HepG2 (cell line): ENCODE data around the gene POC1B. TPM values are rescaled to one million over a fixed set of nuclear protein-coding genes. Genes with fewer than 3 reads are reported as not detected.

Experiments
- ATAC-seq: fragments of 200-7000 bp; cut with Tn5 transposase; 3 replicates; pipeline ENCODE4 v1.9.1; 2020; ENCODE audit warnings: mild to moderate bottlenecking, moderate library complexity
- BruUV-seq: library from RNA; stranded (reverse); fragments of 400-500 nt; replicated peaks from 2 replicates; lab custom pipeline; 2021; lab: Mats Ljungman, UMichigan
- CTCF ChIA-PET: fragments of 300-600 bp; formaldehyde crosslinking; extraction: SDS; loops from one replicate; lab custom pipeline; 2021; ENCODE audit warnings: low total read pairs, inconsistent platforms, low intra/inter-chr PET ratio; lab: Yijun Ruan, JAX
- POLR2A ChIA-PET: fragments of 350-600 bp; sonication (Branson Sonifier 250); formaldehyde crosslinking; loops from one replicate; lab custom pipeline; 2020; ENCODE audit warnings: antibody characterized with exemption, inconsistent platforms; lab: Yijun Ruan, JAX
- DNase-seq: peaks from one replicate; pipeline ENCODE4 v3.0.0-alpha.2; 2015; ENCODE audit warnings: low spot score
- FAIRE-seq: peaks from 3 replicates; lab custom pipeline; 2011; peaks lifted over from hg19 to GRCh38; lab: Jason Lieb, UNC
- H2AFZ ChIP-seq: one replicate; pipeline ENCODE4 v1.6.1; 2011; ENCODE audit warnings: low read length, inconsistent platforms
- H3K27ac ChIP-seq: fragments of 300-600 bp; 3 replicates; pipeline ENCODE4 v1.8.0; 2011; ENCODE audit warnings: mixed run types, mild to moderate bottlenecking, mixed read lengths, low read length, inconsistent platforms; ENCODE audit not compliant: insufficient read depth; ENCODE audit errors: extremely low read length
- H3K27me3 ChIP-seq, 2 experiments: fragments of 200-600 bp in 1 of 2; 2 replicates in 1 of 2; 3 replicates in 1 of 2; pipeline versions ENCODE4 v1.6.0 to v1.8.0; 2011; ENCODE audit warnings: low read length in 2 of 2, mild to moderate bottlenecking in 2 of 2, moderate library complexity in 2 of 2, inconsistent platforms in 1 of 2; ENCODE audit not compliant: insufficient read depth in 2 of 2, control insufficient read depth in 1 of 2
- H3K36me3 ChIP-seq, 2 experiments: fragments of 200-600 bp in 1 of 2; replicated peaks in 1 of 2; 2 replicates in 1 of 2; 3 replicates in 1 of 2; pipeline versions ENCODE4 v1.5.1 to v1.8.0; 2011; ENCODE audit warnings: low read length in 2 of 2, inconsistent platforms in 1 of 2; ENCODE audit not compliant: insufficient read depth in 2 of 2, control insufficient read depth in 1 of 2
- H3K4me1 ChIP-seq: 2 replicates; pipeline ENCODE4 v1.5.1; 2012; ENCODE audit warnings: low read length, inconsistent platforms; ENCODE audit not compliant: insufficient read depth
- H3K4me2 ChIP-seq: 2 replicates; pipeline ENCODE4 v1.6.0; 2011; ENCODE audit warnings: low read depth, low read length, inconsistent platforms
- H3K4me3 ChIP-seq, 3 experiments: fragments of 200-600 bp in 1 of 3; sonication (generic), shearing (Covaris generic) in 1 of 3; replicated peaks in 1 of 3; 2 replicates each; pipeline ENCODE4 v1.5.1; 2011 to 2016; ENCODE audit warnings: low read length in 3 of 3, inconsistent platforms in 2 of 3, low read depth in 2 of 3, mild to moderate bottlenecking in 2 of 3, control low read depth in 1 of 3, mixed read lengths in 1 of 3; ENCODE audit not compliant: insufficient read depth in 1 of 3
- H3K79me2 ChIP-seq: one replicate; pipeline ENCODE4 v1.6.1; 2011; ENCODE audit warnings: low read length, inconsistent platforms; ENCODE audit not compliant: insufficient read depth
- H3K9ac ChIP-seq: 2 replicates; pipeline ENCODE4 v1.6.0; 2011; ENCODE audit warnings: mild to moderate bottlenecking, low read depth, low read length, inconsistent platforms; ENCODE audit not compliant: insufficient read depth
- H3K9me3 ChIP-seq: 2 replicates; pipeline ENCODE4 v1.5.1; 2012; ENCODE audit warnings: mild to moderate bottlenecking, low read length
- H4K20me1 ChIP-seq: 2 replicates; pipeline ENCODE4 v1.6.0; 2011; ENCODE audit warnings: inconsistent platforms, mild to moderate bottlenecking, low read length, moderate library complexity; ENCODE audit not compliant: insufficient read depth
- ARID5B ChIP-seq: IDR thresholded peaks from 2 replicates; pipeline ENCODE4 v1.4.0; 2020; ENCODE audit warnings: mild to moderate bottlenecking, missing genetic modification reagents
- ATF4 ChIP-seq, 2 experiments: fragments of 450-650 bp in 1 of 2; sonication (generic) in 1 of 2; formaldehyde crosslinking; IDR thresholded peaks; 2 replicates each; pipeline versions ENCODE4 v1.5.0 to v1.8.0; 2020 to 2022; ENCODE audit warnings: mild to moderate bottlenecking in 1 of 2, missing genetic modification reagents in 1 of 2
- FOXA3 ChIP-seq: IDR thresholded peaks from 2 replicates; pipeline ENCODE4 v1.6.1; 2016; ENCODE audit warnings: missing genetic modification reagents, missing compliant biosample characterization
- XRCC5 ChIP-seq: fragments of 200-400 bp; formaldehyde crosslinking; optimal IDR thresholded peaks from 2 replicates; pipeline ENCODE3; 2017; ENCODE audit warnings: mild to moderate bottlenecking, low read length
- ZNF235 ChIP-seq: sonication (generic); formaldehyde crosslinking; IDR thresholded peaks from 2 replicates; pipeline ENCODE4 v1.8.1; 2023; ENCODE audit warnings: mild to moderate bottlenecking, missing genetic modification reagents, borderline replicate concordance
- WGBS: methylation state at CpG from one replicate; pipeline ENCODE4 v1.1.6; 2017; ENCODE audit warnings: low lambda C conversion rate; 5-methylcytosine and 5-hydroxymethylcytosine counted together
- in situ Hi-C: cut with HindIII; loops from 2 replicates; pipeline ENCODE4 v1.10.0; 2017; ENCODE audit warnings: low pct_unique_long_range_greater_than_20kb; ENCODE audit not compliant: extremely low pct_ligation_motif_present
- intact Hi-C: fragments of 100-400 bp; cut with micrococcal nuclease; formaldehyde crosslinking; loops from one replicate; pipeline ENCODE4 v1.10.0; 2022; ENCODE audit not compliant: unreplicated experiment
- polyA plus RNA-seq, 8 experiments: library from polyadenylated mRNA; depleted of rRNA in 3 of 8; stranded (reverse) in 7 of 8; unstranded in 1 of 8; fragments of >200 nt; fragmentation: Illumina TruSeq in 4 of 8; extraction: Trizol in 4 of 8; gene quantifications; 2 replicates each; pipeline versions ENCODE4 v1.2.1 to v1.2.3, GENCODE V29; 2011 to 2016; ENCODE audit warnings: low read depth in 4 of 8, missing spikeins in 1 of 8, mixed read lengths in 1 of 8; ENCODE audit not compliant: insufficient read depth in 1 of 8
- total RNA-seq, 5 experiments: library from RNA; depleted of rRNA; stranded (reverse); fragments of >200 nt; fragmentation: Illumina TruSeq; extraction: Trizol; gene quantifications; 2 replicates each; pipeline ENCODE4 v1.2.3, GENCODE V29; 2016; ENCODE audit warnings: low read depth in 1 of 5

The POC1B gene
- total and polyA plus RNA-seq, 2 of the 13 experiments (the other 11 are each of a cell fraction or from before 2014, with no cell fraction given), result 9.3 to 11.0 TPM

GRCh38 chr12:89575374-89575773 is 49.5 kb upstream of the POC1B start:
- Histone ChIP-seq H3K36me3 (no peaks in the 10 kb centered on the region), H2AFZ (no peak overlapping the region), H3K4me1 (peaks cover 23% of the 10 kb centered on the region), H3K79me2 (no peaks in the 10 kb centered on the region), H3K27ac (no peak overlapping the region), H3K27me3 (no peaks in the 10 kb centered on the region), H3K4me2 (no peak overlapping the region), H3K9ac (no peak overlapping the region), H3K4me3 (no peak overlapping the region), H4K20me1 (no peaks in the 10 kb centered on the region), H3K9me3 (no peaks in the 10 kb centered on the region)
- in situ Hi-C loops, result no loop called here
- DNase-seq (peak; percentile 39), FAIRE-seq (no peak), ATAC-seq (peak; percentile 45; the same call in 2 of the 3 replicates)
- no TSS peak for BruUV-seq
- TF ChIP-seq ATF4 (CRISPR knock-in tag; IDR thresholded peaks at IDR 0.05) (peak in 1 of 2 experiments; percentile 85; a peak in 2 of 4 replicates), ARID5B (CRISPR knock-in tag) (0 out of 2 replicates have a peak, but pooled peaks have one; percentile 27), FOXA3 (CRISPR knock-in tag) (0 out of 2 replicates have a peak, but pooled peaks have one; percentile 10), XRCC5 (no peak), ZNF235 (CRISPR knock-in tag) (no peak)
- ChIA-PET POLR2A (no interaction called here), CTCF (no interaction called here)
- intact Hi-C loops, result no loop called here
- 26% methylated on average over 1 of the region's 1 CpG for WGBS
